Measurements from ENCODE around the gene FOXA3.
"Not testable (repeated sequence)": the region's sequence is repeated elsewhere in the genome, so short reads cannot be mapped to it uniquely, and the experiment has no call there.

Gene FOXA3

DNA sequence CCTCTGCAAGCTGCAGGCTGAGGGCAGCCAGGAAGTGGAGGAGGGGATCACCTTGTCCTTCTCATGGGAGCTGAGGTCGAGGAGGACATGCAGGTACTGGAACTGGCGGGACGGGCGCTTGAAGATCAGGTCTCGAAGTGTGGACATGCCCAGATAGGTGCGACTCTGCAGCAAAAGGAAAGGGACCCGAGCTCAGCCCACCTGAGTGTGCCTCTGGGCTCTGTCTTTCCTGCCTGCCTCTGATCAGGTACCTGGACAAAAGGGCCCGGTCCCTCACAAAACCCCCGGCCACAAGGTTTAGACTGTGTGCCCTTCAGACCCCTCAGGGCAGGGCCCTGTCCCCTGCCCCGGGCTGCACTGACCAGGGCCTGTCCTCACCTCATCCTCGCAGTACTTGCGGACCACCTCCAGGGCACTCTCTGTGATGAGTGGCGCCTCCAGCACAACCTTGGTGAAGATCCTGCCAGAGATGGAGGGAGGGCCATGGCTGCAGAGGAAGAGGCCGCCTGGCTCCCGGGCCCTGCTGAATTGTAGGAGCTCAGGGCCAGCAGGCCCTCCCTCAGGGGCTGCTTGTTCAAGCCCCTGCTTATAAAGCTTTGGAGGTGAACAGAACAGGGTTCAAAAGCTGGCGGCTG, 36.5 kb upstream of the FOXA3 start:
- no peak for DNase-seq (ENCODE audit: extremely low read depth in 1 of 2, low read depth in 1 of 2)

GRCh38 chr19:45828523-45828922, 35.6 kb upstream of the FOXA3 start:
- no peak for DNase-seq (ENCODE audit: extremely low read depth in 1 of 2, low read depth in 1 of 2)

- no peak for DNase-seq (ENCODE audit: extremely low read depth in 1 of 2, low read depth in 1 of 2)
Observed at GRCh38 chr19:45828945-45829344, 35.2 kb upstream of the FOXA3 start.

DNA sequence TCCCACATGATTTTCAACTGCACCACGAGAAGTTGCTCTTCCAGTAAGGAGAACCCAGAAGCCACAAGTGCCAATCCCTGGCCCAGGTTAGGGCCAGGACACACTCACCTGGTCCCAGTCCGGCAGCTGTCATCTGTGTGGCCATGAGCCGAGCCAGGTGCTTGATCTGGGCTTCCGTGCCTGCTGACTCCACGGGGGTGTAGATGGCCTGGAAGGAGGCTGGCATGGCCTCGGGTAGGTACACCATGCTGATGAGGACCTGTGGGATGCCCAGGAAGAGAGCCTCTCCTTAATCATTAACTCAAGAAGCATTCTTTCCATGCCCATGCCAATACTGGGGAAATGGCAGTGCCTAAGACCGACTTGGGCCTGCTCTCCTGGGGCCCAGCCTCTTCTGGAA, 29.2 kb upstream of the FOXA3 start:
- DNase-seq (ENCODE audit: extremely low read depth in 1 of 2, low read depth in 1 of 2): no peak

GRCh38 chr19:45842198-45842597, 21.9 kb upstream of the FOXA3 start:
- no peak for DNase-seq (ENCODE audit: extremely low read depth in 1 of 2, low read depth in 1 of 2)

- DNase-seq (ENCODE audit: extremely low read depth in 1 of 2, low read depth in 1 of 2): no peak
Observed at GRCh38 chr19:45847663-45848062, 16.5 kb upstream of the FOXA3 start.

DNA sequence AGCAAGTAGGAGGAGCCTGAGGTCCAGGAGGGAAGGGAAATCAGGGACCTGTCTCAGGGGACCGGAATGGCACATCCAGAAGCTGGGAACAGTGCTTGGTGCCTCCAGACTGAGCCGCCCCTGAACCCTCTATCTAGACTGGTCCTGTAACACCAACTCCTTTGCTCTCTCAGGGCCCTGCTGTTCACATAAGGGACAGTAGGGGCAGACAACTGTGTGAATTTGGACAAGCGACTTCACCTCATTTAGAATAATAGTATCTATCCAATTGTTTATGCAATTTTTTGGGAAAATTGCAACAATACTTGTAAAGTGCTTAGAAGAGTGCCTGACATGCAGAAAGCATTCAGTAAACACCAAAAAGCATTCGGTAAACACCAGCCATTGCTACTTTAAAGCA, 15.2 kb upstream of the FOXA3 start:
- no peak for DNase-seq (ENCODE audit: extremely low read depth in 1 of 2, low read depth in 1 of 2)

DNA sequence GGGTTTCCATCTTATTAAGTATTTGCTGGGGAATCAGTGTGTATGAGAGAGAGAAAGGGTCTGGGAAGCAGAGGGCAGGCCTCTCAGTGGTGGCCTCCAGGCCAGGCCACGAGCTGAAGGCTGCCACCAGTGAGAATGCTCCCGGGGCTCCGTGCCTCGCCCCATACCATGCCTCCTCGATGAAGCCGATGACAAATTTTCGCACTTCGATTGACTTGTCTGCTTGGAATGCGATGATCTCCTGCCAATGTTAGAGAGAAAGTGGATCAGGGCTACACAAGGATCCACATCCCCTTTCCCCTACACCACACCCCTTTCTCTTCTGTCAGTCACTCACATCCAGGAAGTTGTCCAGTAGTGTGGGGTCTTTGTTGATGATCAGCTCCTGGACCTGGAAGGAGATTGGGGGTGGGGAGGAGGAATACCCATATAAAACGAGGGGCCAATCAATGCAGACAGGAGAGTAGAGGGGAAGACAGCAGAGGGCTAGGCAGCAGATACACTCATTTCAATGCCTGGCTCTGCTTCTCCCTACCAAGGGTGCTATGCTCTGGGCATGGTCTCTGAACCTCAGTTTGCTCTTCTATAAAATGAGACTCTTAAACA, 11.9 kb upstream of the FOXA3 start:
- no peak for DNase-seq (ENCODE audit: extremely low read depth in 1 of 2, low read depth in 1 of 2)

DNA sequence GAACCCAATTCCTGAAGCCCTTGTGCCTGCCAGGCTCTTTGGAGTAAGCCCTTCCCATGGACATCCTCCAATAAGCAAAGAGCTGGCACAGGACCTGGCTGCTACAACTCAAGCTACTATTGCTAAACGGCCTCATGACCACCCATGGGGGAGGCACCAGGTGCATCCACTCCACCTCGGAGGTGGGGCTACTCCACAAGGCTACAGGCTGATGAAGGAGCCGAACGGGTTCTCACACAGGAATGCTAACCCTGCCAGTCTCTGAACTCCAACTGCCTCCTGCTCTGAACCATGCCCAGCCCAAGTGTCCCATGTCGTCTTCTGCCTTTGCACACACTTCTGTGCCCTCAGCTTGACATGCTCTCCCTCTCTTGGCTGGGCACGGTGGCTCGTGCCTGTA, 11.1 kb upstream of the FOXA3 start:
- DNase-seq (ENCODE audit: extremely low read depth in 1 of 2, low read depth in 1 of 2): no peak

GRCh38 chr19:45854167-45854778, 9.9 kb upstream of the FOXA3 start:
- no peak for DNase-seq (ENCODE audit: extremely low read depth in 1 of 2, low read depth in 1 of 2)

DNA sequence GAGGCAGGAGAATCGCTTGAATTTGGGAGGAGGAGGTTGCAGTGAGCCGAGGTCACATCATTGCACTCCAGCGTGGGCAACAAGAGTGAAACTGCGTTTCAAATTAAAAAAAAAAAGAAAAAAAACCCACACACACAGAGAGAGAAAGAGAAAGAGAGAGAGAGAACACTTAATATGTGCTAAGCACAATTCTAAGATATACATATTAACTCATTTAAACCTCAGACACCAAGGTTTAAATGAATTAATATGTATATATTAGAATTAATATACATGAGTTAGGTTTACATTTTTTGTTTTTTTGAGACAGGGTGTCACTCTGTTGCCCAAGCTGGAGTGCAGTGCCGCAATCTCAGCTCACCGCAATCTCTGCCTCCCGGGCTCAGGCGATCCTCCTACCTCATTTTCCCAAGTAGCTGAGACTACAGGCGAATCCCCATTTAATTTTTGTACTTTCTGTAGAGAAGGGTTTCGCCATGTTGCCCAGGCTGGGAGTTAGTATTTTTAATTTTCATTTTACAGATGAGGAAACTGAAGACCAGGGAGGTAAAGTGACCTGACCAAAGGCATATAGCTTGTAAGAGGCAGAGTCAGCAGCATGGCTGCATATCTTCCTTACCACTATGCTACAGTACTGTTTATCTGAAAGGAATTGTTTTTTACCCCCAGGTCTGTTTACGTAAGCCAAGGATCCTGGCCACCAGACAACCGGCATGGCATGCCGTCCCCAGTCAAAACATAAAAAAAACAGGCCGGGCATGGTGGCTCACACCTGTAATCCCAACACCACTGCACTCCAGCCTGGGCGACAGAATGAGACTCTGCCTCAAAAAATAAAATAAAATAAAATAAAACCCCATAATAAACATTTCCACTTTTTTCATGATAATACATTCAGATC, 3.5 kb upstream of the FOXA3 start:
- no peak for DNase-seq (ENCODE audit: extremely low read depth in 1 of 2, low read depth in 1 of 2)

- no peak for DNase-seq (ENCODE audit: extremely low read depth in 1 of 2, low read depth in 1 of 2)
Observed at GRCh38 chr19:45862271-45862563, 1.9 kb upstream of the FOXA3 start.

DNA sequence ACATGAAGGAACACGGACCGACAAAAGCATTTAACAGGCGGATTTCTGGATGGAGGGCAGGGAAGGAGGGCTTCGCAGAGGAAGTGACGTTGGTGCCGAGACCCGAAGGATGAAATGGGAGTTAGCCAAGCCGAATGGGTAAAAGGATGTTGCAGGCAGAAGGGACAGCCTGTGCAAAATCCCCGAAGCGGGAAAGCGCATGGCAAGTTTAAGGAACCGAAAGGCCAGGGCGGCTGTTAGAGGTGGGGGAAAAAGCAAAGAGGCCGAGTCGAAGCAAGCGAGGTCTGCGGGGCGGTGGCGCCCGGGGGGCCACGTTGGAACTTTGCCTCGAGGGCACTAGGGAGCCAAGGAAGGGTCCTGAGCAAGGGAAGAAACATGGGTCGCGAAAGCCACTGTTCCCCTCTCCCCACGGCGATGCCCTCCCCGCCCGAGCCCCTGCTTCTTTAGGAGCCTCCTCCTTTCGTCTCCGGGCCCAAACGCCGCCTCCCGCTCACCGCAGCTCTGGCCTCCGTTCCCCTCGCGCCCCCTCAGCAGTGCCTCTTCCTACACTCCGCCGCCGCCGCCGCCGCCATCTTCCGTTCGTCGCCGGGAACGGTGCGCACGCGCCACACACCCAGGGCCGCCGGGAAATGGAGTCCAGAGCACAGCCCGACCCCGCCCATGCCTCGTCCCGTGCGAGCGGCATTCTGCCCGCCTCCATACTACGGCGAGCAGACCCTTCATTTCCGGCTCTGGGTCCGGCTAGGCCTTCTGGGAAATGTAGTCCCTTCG, 1.4 kb upstream of the FOXA3 start, which contains the start of gene SYMPK:
Gene SYMPK, minus strand, starts transcription at position 584 of the 771 bp plus-strand sequence. CDS start 8,652 bp downstream, outside the sequence.
- DNase-seq (ENCODE audit: extremely low read depth in 1 of 2, low read depth in 1 of 2): peak; percentile 97 to 99

DNA sequence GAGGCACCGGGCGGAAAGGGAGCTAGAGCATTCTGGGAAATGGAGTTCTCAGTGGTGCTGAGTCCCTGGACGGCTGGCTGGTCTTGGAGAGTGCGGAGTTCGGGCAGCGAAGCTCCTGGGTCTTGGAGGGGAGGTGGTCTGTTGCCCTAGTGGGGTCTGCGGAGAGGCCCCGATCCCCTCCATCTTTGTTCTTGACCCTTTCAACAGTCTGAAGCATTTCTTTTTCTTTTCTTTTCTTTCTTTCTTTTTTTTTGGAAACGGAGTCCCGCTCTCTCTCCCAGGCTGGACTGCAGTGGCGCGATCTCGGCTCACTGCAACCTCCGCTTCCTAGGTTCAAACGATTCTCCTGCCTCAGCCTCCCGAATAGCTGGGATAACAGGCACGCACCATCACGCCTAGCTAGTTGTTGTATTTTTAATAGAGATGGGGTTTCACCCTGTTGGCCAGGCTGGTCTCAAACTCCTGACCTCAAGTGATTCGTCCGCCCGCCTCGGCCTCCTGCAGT, 739 bp upstream of the FOXA3 start:
- no peak for DNase-seq (ENCODE audit: extremely low read depth in 1 of 2, low read depth in 1 of 2)

DNA sequence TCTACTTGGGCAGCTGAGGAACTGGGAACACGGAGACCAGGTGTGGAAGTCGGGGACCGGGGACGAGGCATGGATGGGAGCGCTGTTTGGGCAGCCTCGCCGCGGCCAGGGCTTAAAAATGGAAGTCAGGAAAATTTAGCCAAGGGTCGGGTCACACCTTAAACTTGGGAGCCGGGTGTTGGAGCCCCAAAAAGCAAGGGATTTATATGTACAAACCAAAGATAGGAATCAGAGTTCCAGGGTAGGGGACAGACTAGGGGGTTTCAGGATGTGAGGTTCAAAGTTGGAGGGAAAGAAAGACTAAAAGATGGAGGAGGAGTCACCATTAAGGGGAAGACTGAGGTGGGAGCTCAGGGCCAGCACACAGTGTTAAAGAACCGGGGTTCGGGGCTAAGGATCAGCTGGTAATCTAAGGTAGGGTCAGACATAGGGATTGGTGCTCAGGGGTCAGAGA, 530 bp downstream of the FOXA3 start:
- no peak for DNase-seq (ENCODE audit: extremely low read depth in 1 of 2, low read depth in 1 of 2)

GRCh38 chr19:45865269-45865948, 1.3 kb downstream of the FOXA3 start:
- DNase-seq (ENCODE audit: extremely low read depth in 1 of 2, low read depth in 1 of 2): no peak

- DNase-seq (ENCODE audit: extremely low read depth in 1 of 2, low read depth in 1 of 2): no peak
Observed at GRCh38 chr19:45866400-45867176, 2.5 kb downstream of the FOXA3 start.

DNA sequence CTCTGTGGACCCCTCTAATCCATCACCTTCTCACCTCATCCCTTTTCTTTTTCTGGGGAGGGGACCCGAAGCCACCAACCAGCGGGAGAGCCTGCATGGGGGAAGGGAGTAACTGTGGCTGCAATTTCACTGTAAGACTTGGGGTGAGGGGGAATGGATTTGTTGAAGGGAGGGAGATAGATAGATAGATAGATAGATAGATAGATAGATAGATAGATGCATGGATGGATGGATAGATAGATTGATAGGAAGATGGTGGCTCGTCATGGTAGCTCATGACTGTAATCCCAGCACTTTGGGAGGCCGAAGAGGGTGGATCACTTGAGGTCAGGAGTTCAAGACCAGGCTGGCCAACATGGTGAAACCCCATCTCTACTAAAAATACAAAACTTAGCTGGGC, 3.1 kb downstream of the FOXA3 start:
- not testable (repeated sequence) for DNase-seq (ENCODE audit: extremely low read depth in 1 of 2, low read depth in 1 of 2)

- DNase-seq (ENCODE audit: extremely low read depth in 1 of 2, low read depth in 1 of 2): no peak
Observed at GRCh38 chr19:45870798-45871197, 6.7 kb downstream of the FOXA3 start.

Data from stimulated activated CD8-positive, alpha-beta memory T cell treated with anti-CD3 and anti-CD28 coated beads, Interleukin-7, amount 100 ng/mL, for 48 hours (primary cell).